ENCODE data around the gene TRIM54. TPM values are rescaled to one million over a fixed set of nuclear protein-coding genes. Genes with fewer than 3 reads are reported as not detected.

The TRIM54 gene
- total RNA-seq, 1 donor from 2014 or later: not detected

GRCh38 chr2:27303093-27304025 lies 21.1 kb downstream of the TRIM54 start:
- peak; percentile 84 for TF ChIP-seq CTCF (IDR thresholded peaks at IDR 0.05)
- Histone ChIP-seq H3K4me3 (peak overlapping the region; percentile 47), H3K4me1 (peaks cover 20% of the 10 kb centered on the region), H3K27ac (no peak overlapping the region), H3K27me3 (peaks cover 30% of the 10 kb centered on the region), H3K36me3 (no peaks in the 10 kb centered on the region), H3K9me3 (no peaks in the 10 kb centered on the region)
- DNase-seq (peak; percentile 64), ATAC-seq (peak; percentile 83)
- intact Hi-C loops (cut with DNase I): no loop called here

GRCh38 chr2:27304488-27305240 lies 22.4 kb downstream of the TRIM54 start:
- Histone ChIP-seq H3K36me3 (peaks cover 3% of the 10 kb centered on the region), H3K27me3 (peaks cover 37% of the 10 kb centered on the region), H3K4me1 (peaks cover 20% of the 10 kb centered on the region), H3K27ac (no peak overlapping the region), H3K9me3 (no peaks in the 10 kb centered on the region), H3K4me3 (no peak overlapping the region)
- no peak for ATAC-seq
- TF ChIP-seq CTCF (IDR thresholded peaks at IDR 0.05): no peak
- intact Hi-C loops (cut with DNase I): no loop called here
- DNase-seq: no peak

GRCh38 chr2:27305516-27305915 lies 23.3 kb downstream of the TRIM54 start:
- ATAC-seq (no peak), DNase-seq (no peak)
- Histone ChIP-seq H3K4me3 (no peak overlapping the region), H3K9me3 (no peaks in the 10 kb centered on the region), H3K27ac (no peak overlapping the region), H3K4me1 (peaks cover 20% of the 10 kb centered on the region), H3K27me3 (peaks cover 37% of the 10 kb centered on the region), H3K36me3 (peaks cover 4% of the 10 kb centered on the region)
- intact Hi-C loops (cut with DNase I): no loop called here
- TF ChIP-seq CTCF (IDR thresholded peaks at IDR 0.05): no peak

GRCh38 chr2:27306136-27306535 lies 23.9 kb downstream of the TRIM54 start:
- Histone ChIP-seq H3K4me3 (peak overlapping the region; percentile 8), H3K27ac (no peak overlapping the region), H3K36me3 (peaks cover 5% of the 10 kb centered on the region), H3K4me1 (peaks cover 20% of the 10 kb centered on the region), H3K9me3 (no peaks in the 10 kb centered on the region), H3K27me3 (peaks cover 37% of the 10 kb centered on the region)
- TF ChIP-seq CTCF (IDR thresholded peaks at IDR 0.05): no peak
- intact Hi-C loops (cut with DNase I): no loop called here
- DNase-seq (no peak), ATAC-seq (no peak)

- Histone ChIP-seq H3K27me3 (peaks cover 37% of the 10 kb centered on the region), H3K36me3 (peaks cover 11% of the 10 kb centered on the region), H3K4me3 (peak overlapping the region; percentile 8), H3K4me1 (peaks cover 20% of the 10 kb centered on the region), H3K27ac (no peak overlapping the region), H3K9me3 (no peaks in the 10 kb centered on the region)
- ATAC-seq (peak; percentile 13), DNase-seq (no peak)
- no peak for TF ChIP-seq CTCF (IDR thresholded peaks at IDR 0.05)
- intact Hi-C loops (cut with DNase I): no loop called here
Observed at GRCh38 chr2:27306573-27307286, 24.5 kb downstream of the TRIM54 start.

Data from upper lobe of right lung (tissue), 1 donor.